Hepatic stellate cell (primary cell): ENCODE data around the gene GIPR.
"Not testable (repeated sequence)": the region's sequence is repeated elsewhere in the genome, so short reads cannot be mapped to it uniquely, and the experiment has no call there.

Experiments
- DNase-seq: peaks from one replicate; pipeline ENCODE4 v3.0.0; 2011; ENCODE audit warnings: low spot score

The GIPR gene

GRCh38 chr19:45692187-45693105, 24.4 kb downstream of the GIPR start, which contains the start of gene QPCTL:
Gene QPCTL, plus strand, starts transcription at chr19:45692666. Its CDS starts 38 bp downstream, at chr19:45692704.
- peak; percentile 98 for DNase-seq

- DNase-seq, result peak; percentile 89
These were observed 25.2 kb downstream of the GIPR start for GRCh38 chr19:45693106-45693788.

GRCh38 chr19:45701676-45702075, 33.7 kb downstream of the GIPR start:
- no peak for DNase-seq

GRCh38 chr19:45705115-45705514, 37.1 kb downstream of the GIPR start:
- DNase-seq, result no peak

GRCh38 chr19:45705710-45706415, 37.8 kb downstream of the GIPR start:
- DNase-seq, result no peak

GRCh38 chr19:45710356-45711130, 42.5 kb downstream of the GIPR start:
- DNase-seq, result no peak

- no peak for DNase-seq
These were observed 44.1 kb downstream of the GIPR start for GRCh38 chr19:45711851-45712698.

- no peak for DNase-seq
These were observed 44.7 kb downstream of the GIPR start for GRCh38 chr19:45712699-45713067.

- DNase-seq, result no peak
These were observed 45.1 kb downstream of the GIPR start for GRCh38 chr19:45713141-45713540.

- no peak for DNase-seq
These were observed 47.1 kb downstream of the GIPR start for GRCh38 chr19:45715139-45715538.

GRCh38 chr19:45716359-45717130, 48.5 kb downstream of the GIPR start:
- DNase-seq, result peak; percentile 38

- peak; percentile 97 for DNase-seq
These were observed 49.3 kb downstream of the GIPR start for GRCh38 chr19:45717131-45717982.

GRCh38 chr19:45717983-45718650, 50.1 kb downstream of the GIPR start:
- no peak for DNase-seq

- not testable (repeated sequence) for DNase-seq
These were observed 52.0 kb downstream of the GIPR start for GRCh38 chr19:45720065-45720464.

GRCh38 chr19:45728683-45729082, 60.7 kb downstream of the GIPR start:
- DNase-seq, result not testable (repeated sequence)

- no peak for DNase-seq
These were observed 61.8 kb downstream of the GIPR start for GRCh38 chr19:45729800-45730290.

- DNase-seq, result peak; percentile 98
These were observed 62.6 kb downstream of the GIPR start, which contains the start of gene FBXO46 for GRCh38 chr19:45730368-45731288. Gene FBXO46, minus strand, starts transcription at chr19:45730896. Its CDS starts 17,401 bp downstream, at chr19:45713495.
